HepG2 (cell line): Measurements from ENCODE around the gene PRKG1. TPM values are rescaled to one million over a fixed set of nuclear protein-coding genes. Genes with fewer than 3 reads are reported as not detected.

Experiments
- ATAC-seq: fragments of 200-7000 bp; cut with Tn5 transposase; 3 replicates; pipeline ENCODE4 v1.9.1; 2020; ENCODE audit warnings: mild to moderate bottlenecking, moderate library complexity
- BruUV-seq: library from RNA; stranded (reverse); fragments of 400-500 nt; replicated peaks from 2 replicates; lab custom pipeline; 2021; lab: Mats Ljungman, UMichigan
- CTCF ChIA-PET: fragments of 300-600 bp; formaldehyde crosslinking; extraction: SDS; loops from one replicate; lab custom pipeline; 2021; ENCODE audit warnings: low total read pairs, inconsistent platforms, low intra/inter-chr PET ratio; lab: Yijun Ruan, JAX
- POLR2A ChIA-PET: fragments of 350-600 bp; sonication (Branson Sonifier 250); formaldehyde crosslinking; loops from one replicate; lab custom pipeline; 2020; ENCODE audit warnings: antibody characterized with exemption, inconsistent platforms; lab: Yijun Ruan, JAX
- DNase-seq: peaks from one replicate; pipeline ENCODE4 v3.0.0-alpha.2; 2015; ENCODE audit warnings: low spot score
- FAIRE-seq: peaks from 3 replicates; lab custom pipeline; 2011; peaks lifted over from hg19 to GRCh38; lab: Jason Lieb, UNC
- H2AFZ ChIP-seq: one replicate; pipeline ENCODE4 v1.6.1; 2011; ENCODE audit warnings: low read length, inconsistent platforms
- H3K27ac ChIP-seq: fragments of 300-600 bp; 3 replicates; pipeline ENCODE4 v1.8.0; 2011; ENCODE audit warnings: mixed run types, mild to moderate bottlenecking, mixed read lengths, low read length, inconsistent platforms; ENCODE audit not compliant: insufficient read depth; ENCODE audit errors: extremely low read length
- H3K27me3 ChIP-seq, 2 experiments: fragments of 200-600 bp in 1 of 2; 2 replicates in 1 of 2; 3 replicates in 1 of 2; pipeline versions ENCODE4 v1.6.0 to v1.8.0; 2011; ENCODE audit warnings: low read length in 2 of 2, mild to moderate bottlenecking in 2 of 2, moderate library complexity in 2 of 2, inconsistent platforms in 1 of 2; ENCODE audit not compliant: insufficient read depth in 2 of 2, control insufficient read depth in 1 of 2
- H3K36me3 ChIP-seq, 2 experiments: fragments of 200-600 bp in 1 of 2; replicated peaks in 1 of 2; 2 replicates in 1 of 2; 3 replicates in 1 of 2; pipeline versions ENCODE4 v1.5.1 to v1.8.0; 2011; ENCODE audit warnings: low read length in 2 of 2, inconsistent platforms in 1 of 2; ENCODE audit not compliant: insufficient read depth in 2 of 2, control insufficient read depth in 1 of 2
- H3K4me1 ChIP-seq: 2 replicates; pipeline ENCODE4 v1.5.1; 2012; ENCODE audit warnings: low read length, inconsistent platforms; ENCODE audit not compliant: insufficient read depth
- H3K4me2 ChIP-seq: 2 replicates; pipeline ENCODE4 v1.6.0; 2011; ENCODE audit warnings: low read depth, low read length, inconsistent platforms
- H3K4me3 ChIP-seq, 3 experiments: fragments of 200-600 bp in 1 of 3; sonication (generic), shearing (Covaris generic) in 1 of 3; replicated peaks in 1 of 3; 2 replicates each; pipeline ENCODE4 v1.5.1; 2011 to 2016; ENCODE audit warnings: low read length in 3 of 3, inconsistent platforms in 2 of 3, low read depth in 2 of 3, mild to moderate bottlenecking in 2 of 3, control low read depth in 1 of 3, mixed read lengths in 1 of 3; ENCODE audit not compliant: insufficient read depth in 1 of 3
- H3K79me2 ChIP-seq: one replicate; pipeline ENCODE4 v1.6.1; 2011; ENCODE audit warnings: low read length, inconsistent platforms; ENCODE audit not compliant: insufficient read depth
- H3K9ac ChIP-seq: 2 replicates; pipeline ENCODE4 v1.6.0; 2011; ENCODE audit warnings: mild to moderate bottlenecking, low read depth, low read length, inconsistent platforms; ENCODE audit not compliant: insufficient read depth
- H3K9me3 ChIP-seq: 2 replicates; pipeline ENCODE4 v1.5.1; 2012; ENCODE audit warnings: mild to moderate bottlenecking, low read length
- H4K20me1 ChIP-seq: 2 replicates; pipeline ENCODE4 v1.6.0; 2011; ENCODE audit warnings: inconsistent platforms, mild to moderate bottlenecking, low read length, moderate library complexity; ENCODE audit not compliant: insufficient read depth
- DBP ChIP-seq: sonication (generic); formaldehyde crosslinking; IDR thresholded peaks from 2 replicates; pipeline ENCODE4 v1.4.0; 2020; ENCODE audit warnings: missing genetic modification reagents; ENCODE audit errors: not compliant biosample characterization
- EP300 ChIP-seq, 3 experiments: sonication (generic) in 1 of 3; formaldehyde crosslinking in 1 of 3; IDR thresholded peaks; 2 replicates each; pipeline versions ENCODE4 v1.5.1 to v1.6.1; 2011 to 2020; ENCODE audit warnings: low read depth in 2 of 3, low read length in 2 of 3, borderline replicate concordance in 1 of 3, improper control_type of control experiment in 1 of 3, mild to moderate bottlenecking in 1 of 3, missing genetic modification reagents in 1 of 3, moderate library complexity in 1 of 3
- MAFF ChIP-seq: IDR thresholded peaks from 2 replicates; pipeline ENCODE4 v1.6.1; 2011; ENCODE audit warnings: low read depth, low read length, improper control_type of control experiment
- MAFG ChIP-seq: sonication (generic); formaldehyde crosslinking; IDR thresholded peaks from 2 replicates; pipeline ENCODE4 v1.5.1; 2020; ENCODE audit warnings: mild to moderate bottlenecking, missing genetic modification reagents
- MAFK ChIP-seq, 2 experiments: IDR thresholded peaks in 1 of 2; conservative IDR thresholded peaks in 1 of 2; 2 replicates each; pipeline ENCODE4 v1.6.1; 2011; ENCODE audit warnings: improper control_type of control experiment in 2 of 2, low read length in 2 of 2
- NFE2 ChIP-seq: sonication (generic); formaldehyde crosslinking; IDR thresholded peaks from 2 replicates; pipeline ENCODE4 v1.4.0; 2020; ENCODE audit warnings: missing genetic modification reagents
- TAF15 ChIP-seq: fragments of 200-400 bp; formaldehyde crosslinking; IDR thresholded peaks from one replicate; pipeline ENCODE4 v1.6.1; 2018; ENCODE audit warnings: mild to moderate bottlenecking, low read depth, low read length; ENCODE audit not compliant: poor library complexity, severe bottlenecking
- ZNF564 ChIP-seq: sonication (generic); formaldehyde crosslinking; IDR thresholded peaks from 2 replicates; pipeline ENCODE4 v1.8.1; 2023; ENCODE audit warnings: mild to moderate bottlenecking, missing genetic modification reagents
- WGBS: methylation state at CpG from one replicate; pipeline ENCODE4 v1.1.6; 2017; ENCODE audit warnings: low lambda C conversion rate; 5-methylcytosine and 5-hydroxymethylcytosine counted together
- in situ Hi-C: cut with HindIII; loops from 2 replicates; pipeline ENCODE4 v1.10.0; 2017; ENCODE audit warnings: low pct_unique_long_range_greater_than_20kb; ENCODE audit not compliant: extremely low pct_ligation_motif_present
- intact Hi-C: fragments of 100-400 bp; cut with micrococcal nuclease; formaldehyde crosslinking; loops from one replicate; pipeline ENCODE4 v1.10.0; 2022; ENCODE audit not compliant: unreplicated experiment
- polyA plus RNA-seq, 8 experiments: library from polyadenylated mRNA; depleted of rRNA in 3 of 8; stranded (reverse) in 7 of 8; unstranded in 1 of 8; fragments of >200 nt; fragmentation: Illumina TruSeq in 4 of 8; extraction: Trizol in 4 of 8; gene quantifications; 2 replicates each; pipeline versions ENCODE4 v1.2.1 to v1.2.3, GENCODE V29; 2011 to 2016; ENCODE audit warnings: low read depth in 4 of 8, missing spikeins in 1 of 8, mixed read lengths in 1 of 8; ENCODE audit not compliant: insufficient read depth in 1 of 8
- total RNA-seq, 5 experiments: library from RNA; depleted of rRNA; stranded (reverse); fragments of >200 nt; fragmentation: Illumina TruSeq; extraction: Trizol; gene quantifications; 2 replicates each; pipeline ENCODE4 v1.2.3, GENCODE V29; 2016; ENCODE audit warnings: low read depth in 1 of 5
- TF ChIP-seq, protein P1 (sequence below): sonication (generic); formaldehyde crosslinking; IDR thresholded peaks from 2 replicates; pipeline ENCODE4 v1.5.0; 2020; ENCODE audit warnings: mild to moderate bottlenecking, missing genetic modification reagents, borderline replicate concordance

Gene PRKG1
- total and polyA plus RNA-seq, 2 of the 13 experiments (the other 11 are each of a cell fraction or from before 2014, with no cell fraction given), result 0.01 TPM; not detected in 1

DNA sequence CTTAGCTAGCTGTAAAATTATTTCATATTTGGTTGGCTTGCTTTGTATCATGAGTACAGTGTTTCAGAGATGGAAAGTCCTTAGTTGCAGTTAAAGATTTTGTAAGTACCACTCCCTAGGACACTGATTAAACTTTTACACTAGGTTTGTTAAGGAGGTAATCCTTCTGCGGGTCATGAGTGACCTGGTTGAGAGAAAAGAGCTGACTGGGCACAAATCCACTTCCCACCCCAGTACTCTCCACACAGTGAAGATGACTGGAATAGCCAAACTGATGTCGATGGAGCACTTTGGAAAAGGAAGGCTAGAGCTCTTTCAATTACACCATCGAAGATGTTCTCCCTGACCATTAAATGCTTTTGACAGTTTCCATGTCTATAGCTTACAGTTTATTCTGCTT is 433.2 kb downstream of the PRKG1 start:
- no TSS peak for BruUV-seq
- Histone ChIP-seq H2AFZ (no peak overlapping the region), H3K9ac (no peak overlapping the region)
- DNase-seq, result no peak
- TF ChIP-seq MAFG (CRISPR knock-in tag) (no peak), MAFF (peak; percentile 92), TAF15 (no peak), MAFK (conservative IDR thresholded peaks at IDR 0.05 in 1 of 2, IDR thresholded peaks at IDR 0.05 in 1 of 2; ENCODE audit: low read length in 2 of 2) (peak; percentile 85 to 94)
- TF ChIP-seq, all 625 proteins: peak for 2
- no peak overlapping the region for H3K27ac ChIP-seq
- ChIA-PET CTCF (no interaction called here), POLR2A (no interaction called here)
- no peaks in the 10 kb centered on the region for H3K4me1 ChIP-seq
- 0% methylated on average over 3 of the region's 3 CpGs for WGBS
- H3K27me3 ChIP-seq, result no peaks in the 10 kb centered on the region
- no peak for ATAC-seq
- H3K36me3 ChIP-seq, result no peaks in the 10 kb centered on the region
- in situ Hi-C loops, result no loop called here
- H3K79me2 ChIP-seq, result no peaks in the 10 kb centered on the region
- no peak for FAIRE-seq
- no peak overlapping the region for H3K4me2 ChIP-seq
- no peaks in the 10 kb centered on the region for H3K9me3 ChIP-seq
- no peaks in the 10 kb centered on the region for H4K20me1 ChIP-seq
- intact Hi-C loops, result no loop called here
- no peak overlapping the region for H3K4me3 ChIP-seq

DNA sequence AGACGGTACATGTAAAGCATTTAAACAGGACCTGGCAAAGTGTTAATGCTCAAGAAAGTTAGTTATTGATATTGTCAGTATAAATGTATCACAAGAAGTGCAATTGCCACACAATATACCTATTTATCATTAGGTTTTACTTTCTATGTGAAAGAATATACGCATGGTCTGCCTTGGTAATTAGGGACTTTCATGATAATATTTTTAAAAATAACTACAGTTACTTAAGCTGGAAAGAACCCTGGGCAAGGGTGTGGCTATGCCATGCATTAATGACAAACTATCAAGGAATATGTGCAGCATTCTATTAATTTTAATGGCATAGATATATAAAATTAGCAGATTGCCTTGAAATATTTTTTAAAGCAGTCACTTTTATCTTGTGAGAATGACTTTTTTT is 433.9 kb downstream of the PRKG1 start:
- intact Hi-C loops, result no loop called here
- WGBS, result 3% methylated on average over 2 of the region's 2 CpGs
- CTCF ChIA-PET, result no interaction called here
- no peak for TF ChIP-seq NFE2 (CRISPR knock-in tag)
- no peak for TF ChIP-seq DBP
- TF ChIP-seq, protein P1, sequence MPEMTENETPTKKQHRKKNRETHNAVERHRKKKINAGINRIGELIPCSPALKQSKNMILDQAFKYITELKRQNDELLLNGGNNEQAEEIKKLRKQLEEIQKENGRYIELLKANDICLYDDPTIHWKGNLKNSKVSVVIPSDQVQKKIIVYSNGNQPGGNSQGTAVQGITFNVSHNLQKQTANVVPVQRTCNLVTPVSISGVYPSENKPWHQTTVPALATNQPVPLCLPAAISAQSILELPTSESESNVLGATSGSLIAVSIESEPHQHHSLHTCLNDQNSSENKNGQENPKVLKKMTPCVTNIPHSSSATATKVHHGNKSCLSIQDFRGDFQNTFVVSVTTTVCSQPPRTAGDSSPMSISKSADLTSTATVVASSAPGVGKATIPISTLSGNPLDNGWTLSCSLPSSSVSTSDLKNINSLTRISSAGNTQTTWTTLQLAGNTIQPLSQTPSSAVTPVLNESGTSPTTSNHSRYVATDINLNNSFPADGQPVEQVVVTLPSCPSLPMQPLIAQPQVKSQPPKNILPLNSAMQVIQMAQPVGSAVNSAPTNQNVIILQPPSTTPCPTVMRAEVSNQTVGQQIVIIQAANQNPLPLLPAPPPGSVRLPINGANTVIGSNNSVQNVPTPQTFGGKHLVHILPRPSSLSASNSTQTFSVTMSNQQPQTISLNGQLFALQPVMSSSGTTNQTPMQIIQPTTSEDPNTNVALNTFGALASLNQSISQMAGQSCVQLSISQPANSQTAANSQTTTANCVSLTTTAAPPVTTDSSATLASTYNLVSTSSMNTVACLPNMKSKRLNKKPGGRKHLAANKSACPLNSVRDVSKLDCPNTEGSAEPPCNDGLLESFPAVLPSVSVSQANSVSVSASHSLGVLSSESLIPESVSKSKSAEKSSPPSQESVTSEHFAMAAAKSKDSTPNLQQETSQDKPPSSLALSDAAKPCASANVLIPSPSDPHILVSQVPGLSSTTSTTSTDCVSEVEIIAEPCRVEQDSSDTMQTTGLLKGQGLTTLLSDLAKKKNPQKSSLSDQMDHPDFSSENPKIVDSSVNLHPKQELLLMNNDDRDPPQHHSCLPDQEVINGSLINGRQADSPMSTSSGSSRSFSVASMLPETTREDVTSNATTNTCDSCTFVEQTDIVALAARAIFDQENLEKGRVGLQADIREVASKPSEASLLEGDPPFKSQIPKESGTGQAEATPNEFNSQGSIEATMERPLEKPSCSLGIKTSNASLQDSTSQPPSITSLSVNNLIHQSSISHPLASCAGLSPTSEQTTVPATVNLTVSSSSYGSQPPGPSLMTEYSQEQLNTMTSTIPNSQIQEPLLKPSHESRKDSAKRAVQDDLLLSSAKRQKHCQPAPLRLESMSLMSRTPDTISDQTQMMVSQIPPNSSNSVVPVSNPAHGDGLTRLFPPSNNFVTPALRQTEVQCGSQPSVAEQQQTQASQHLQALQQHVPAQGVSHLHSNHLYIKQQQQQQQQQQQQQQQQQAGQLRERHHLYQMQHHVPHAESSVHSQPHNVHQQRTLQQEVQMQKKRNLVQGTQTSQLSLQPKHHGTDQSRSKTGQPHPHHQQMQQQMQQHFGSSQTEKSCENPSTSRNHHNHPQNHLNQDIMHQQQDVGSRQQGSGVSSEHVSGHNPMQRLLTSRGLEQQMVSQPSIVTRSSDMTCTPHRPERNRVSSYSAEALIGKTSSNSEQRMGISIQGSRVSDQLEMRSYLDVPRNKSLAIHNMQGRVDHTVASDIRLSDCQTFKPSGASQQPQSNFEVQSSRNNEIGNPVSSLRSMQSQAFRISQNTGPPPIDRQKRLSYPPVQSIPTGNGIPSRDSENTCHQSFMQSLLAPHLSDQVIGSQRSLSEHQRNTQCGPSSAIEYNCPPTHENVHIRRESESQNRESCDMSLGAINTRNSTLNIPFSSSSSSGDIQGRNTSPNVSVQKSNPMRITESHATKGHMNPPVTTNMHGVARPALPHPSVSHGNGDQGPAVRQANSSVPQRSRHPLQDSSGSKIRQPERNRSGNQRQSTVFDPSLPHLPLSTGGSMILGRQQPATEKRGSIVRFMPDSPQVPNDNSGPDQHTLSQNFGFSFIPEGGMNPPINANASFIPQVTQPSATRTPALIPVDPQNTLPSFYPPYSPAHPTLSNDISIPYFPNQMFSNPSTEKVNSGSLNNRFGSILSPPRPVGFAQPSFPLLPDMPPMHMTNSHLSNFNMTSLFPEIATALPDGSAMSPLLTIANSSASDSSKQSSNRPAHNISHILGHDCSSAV (CRISPR knock-in tag), result no peak
- no peak for TF ChIP-seq EP300 (IDR thresholded peaks at IDR 0.05; ENCODE audit: low read depth in 2 of 2, low read length in 2 of 2)
- no peak for TF ChIP-seq EP300 (CRISPR knock-in tag; IDR thresholded peaks at IDR 0.05; ENCODE audit: borderline replicate concordance)
- no peak for TF ChIP-seq ZNF564 (CRISPR knock-in tag)

More for the DNA sequence above, 433.9 kb downstream of the PRKG1 start:
- H3K4me2 ChIP-seq, result no peak overlapping the region
- no peaks in the 10 kb centered on the region for H3K4me1 ChIP-seq
- no peak overlapping the region for H3K27ac ChIP-seq
- no TSS peak for BruUV-seq
- in situ Hi-C loops, result no loop called here
- no peak overlapping the region for H3K9ac ChIP-seq
- H3K79me2 ChIP-seq, result no peaks in the 10 kb centered on the region
- no peak for DNase-seq
- no peaks in the 10 kb centered on the region for H3K27me3 ChIP-seq
- no peak for ATAC-seq
- POLR2A ChIA-PET, result no interaction called here
- no peaks in the 10 kb centered on the region for H3K9me3 ChIP-seq
- no peak overlapping the region for H3K4me3 ChIP-seq
- no peaks in the 10 kb centered on the region for H4K20me1 ChIP-seq
- no peaks in the 10 kb centered on the region for H3K36me3 ChIP-seq
- FAIRE-seq, result no peak
- H2AFZ ChIP-seq, result no peak overlapping the region
